NCI-H1092 (cell line): ENCODE results near the gene DISC1.
"Not testable (repeated sequence)": the region's sequence is repeated elsewhere in the genome, so short reads cannot be mapped to it uniquely, and the experiment has no call there.

Experiments used
- DNase-seq: peaks from one replicate; lab custom pipeline; 2025; lab: John Stamatoyannopoulos, UW

Gene DISC1

DNA sequence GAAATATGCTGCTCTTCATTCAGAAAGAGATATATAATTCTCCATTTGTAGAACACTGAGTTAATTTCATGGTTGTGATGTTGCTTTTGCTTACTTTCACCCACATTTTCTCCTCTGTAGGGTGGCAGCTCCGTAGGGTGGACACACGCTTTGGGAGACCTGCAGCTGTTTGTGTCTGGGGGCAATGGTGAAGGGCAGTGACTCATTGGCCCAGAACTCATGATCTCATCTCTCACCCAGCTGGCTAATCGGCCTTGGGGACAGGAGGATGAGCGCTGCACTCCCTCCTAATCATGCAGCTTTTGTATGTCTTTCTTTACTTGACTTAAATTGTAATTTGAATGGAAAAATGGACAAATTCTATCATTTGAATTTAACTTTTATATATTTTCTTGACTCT lies 9.6 kb downstream of the DISC1 start:
- DNase-seq = no peak

DNA sequence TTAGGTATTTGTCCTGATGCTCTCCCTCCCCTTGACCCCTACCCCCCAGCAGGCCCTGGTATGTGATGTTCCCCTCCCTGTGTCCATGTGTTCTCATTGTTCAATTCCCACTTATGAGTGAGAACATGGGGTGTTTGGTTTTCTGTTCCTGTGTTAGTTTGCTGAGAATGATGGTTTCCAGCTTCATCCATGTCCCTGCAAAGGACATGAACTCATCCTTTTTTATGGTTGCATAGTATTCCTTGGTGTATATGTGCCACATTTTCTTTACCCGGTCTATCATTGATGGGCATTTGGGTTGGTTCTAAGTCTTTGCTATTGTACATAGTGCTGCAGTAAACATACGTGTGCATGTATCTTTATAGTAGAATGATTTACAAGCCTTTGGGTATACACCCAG lies 10.3 kb downstream of the DISC1 start:
- DNase-seq = not testable (repeated sequence)

DNA sequence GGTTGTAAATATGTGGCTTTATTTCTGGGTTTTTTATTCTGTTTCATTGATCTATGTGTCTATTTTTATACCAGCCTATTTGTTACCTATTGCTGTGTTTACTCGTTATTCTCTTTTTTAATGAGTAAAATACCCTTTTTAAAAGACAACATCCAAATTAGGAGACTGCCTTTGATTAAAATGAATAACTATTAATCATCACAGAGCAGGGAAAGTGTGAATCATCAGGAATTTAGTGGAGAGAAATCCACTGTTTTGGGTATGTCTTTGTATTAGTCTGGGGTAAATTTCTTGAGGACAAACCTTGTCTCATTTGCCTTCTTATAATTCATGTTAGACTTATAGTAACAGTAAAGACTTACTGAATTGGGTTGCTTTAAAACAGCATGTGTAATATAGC lies 12.1 kb downstream of the DISC1 start:
- DNase-seq = no peak

DNA sequence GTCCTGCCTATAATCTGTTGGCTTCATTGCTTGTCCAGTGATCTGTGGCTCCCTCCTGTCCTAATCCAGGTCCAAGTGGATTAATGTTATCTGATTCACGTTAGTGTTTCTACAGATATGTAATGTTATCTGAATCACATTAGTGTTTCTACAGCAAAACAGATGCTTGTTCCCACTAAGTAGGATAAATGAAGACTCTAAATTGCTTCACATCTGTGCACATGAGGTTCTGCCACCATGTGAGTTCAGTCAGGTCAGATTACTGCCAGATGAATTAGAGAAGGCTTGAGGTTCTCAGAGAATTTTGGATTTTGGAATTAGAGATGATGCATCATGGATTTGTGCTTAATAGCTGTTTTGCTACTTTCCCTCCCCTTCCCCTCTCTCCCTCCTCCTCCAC lies 13.2 kb downstream of the DISC1 start:
- no peak for DNase-seq

DNA sequence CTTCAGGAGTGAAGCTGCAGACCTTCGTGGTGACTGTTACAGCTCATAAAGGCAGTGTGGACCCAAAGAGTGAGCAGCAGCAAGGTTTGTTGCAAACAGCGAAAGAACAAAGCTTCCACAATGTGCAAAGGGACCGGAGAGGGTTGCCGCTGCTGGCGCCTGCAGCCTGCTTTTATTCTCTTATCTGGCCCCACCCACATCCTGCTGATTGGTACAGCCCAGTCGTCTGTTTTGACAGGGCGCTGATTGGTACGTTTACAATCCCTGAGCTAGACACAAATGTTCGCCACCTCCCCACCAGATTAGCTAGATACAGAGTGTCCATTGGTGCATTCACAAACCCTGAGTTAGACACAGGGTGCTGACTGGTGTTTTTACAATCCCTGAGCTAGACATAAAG lies 14.9 kb downstream of the DISC1 start:
- not testable (repeated sequence) for DNase-seq

DNA sequence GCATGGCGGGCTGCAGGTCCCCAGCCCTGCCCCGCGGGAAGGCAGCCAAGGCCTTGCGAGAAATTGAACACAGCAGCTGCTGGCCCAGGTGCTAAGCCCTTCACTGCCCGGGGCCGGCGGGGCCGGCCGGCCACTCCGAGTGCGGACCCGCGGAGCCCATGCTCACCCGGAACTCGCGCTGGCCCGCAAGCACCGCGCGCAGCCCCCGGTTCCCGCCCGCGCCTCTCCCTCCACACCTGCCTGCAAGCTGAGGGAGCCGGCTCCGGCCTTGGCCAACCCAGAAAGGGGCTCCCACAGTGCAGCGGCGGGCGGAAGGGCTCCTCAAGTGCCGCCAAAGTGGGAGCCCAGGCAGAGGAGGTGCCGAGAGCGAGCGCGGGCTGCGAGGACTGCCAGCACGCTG lies 15.5 kb downstream of the DISC1 start:
- not testable (repeated sequence) for DNase-seq

DNA sequence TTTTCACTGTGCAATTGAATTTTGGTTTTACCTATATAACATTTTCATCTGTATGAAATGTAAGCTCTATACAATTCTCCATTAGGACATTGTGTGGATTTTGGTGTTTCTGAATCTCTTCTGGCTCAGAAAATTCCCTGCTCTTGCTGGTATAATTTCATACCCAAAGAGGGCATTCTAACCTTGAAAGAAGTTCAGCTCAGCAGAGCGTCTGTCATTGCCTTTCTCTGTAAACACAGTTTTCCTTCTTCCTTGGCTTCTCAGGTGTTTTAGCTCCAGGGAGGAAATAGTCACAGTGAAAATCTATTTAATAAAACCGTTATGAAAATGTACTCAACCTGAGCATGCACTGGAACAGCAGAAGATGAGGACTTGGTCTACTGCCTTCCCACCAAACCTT lies 16.0 kb downstream of the DISC1 start:
- no peak for DNase-seq

DNA sequence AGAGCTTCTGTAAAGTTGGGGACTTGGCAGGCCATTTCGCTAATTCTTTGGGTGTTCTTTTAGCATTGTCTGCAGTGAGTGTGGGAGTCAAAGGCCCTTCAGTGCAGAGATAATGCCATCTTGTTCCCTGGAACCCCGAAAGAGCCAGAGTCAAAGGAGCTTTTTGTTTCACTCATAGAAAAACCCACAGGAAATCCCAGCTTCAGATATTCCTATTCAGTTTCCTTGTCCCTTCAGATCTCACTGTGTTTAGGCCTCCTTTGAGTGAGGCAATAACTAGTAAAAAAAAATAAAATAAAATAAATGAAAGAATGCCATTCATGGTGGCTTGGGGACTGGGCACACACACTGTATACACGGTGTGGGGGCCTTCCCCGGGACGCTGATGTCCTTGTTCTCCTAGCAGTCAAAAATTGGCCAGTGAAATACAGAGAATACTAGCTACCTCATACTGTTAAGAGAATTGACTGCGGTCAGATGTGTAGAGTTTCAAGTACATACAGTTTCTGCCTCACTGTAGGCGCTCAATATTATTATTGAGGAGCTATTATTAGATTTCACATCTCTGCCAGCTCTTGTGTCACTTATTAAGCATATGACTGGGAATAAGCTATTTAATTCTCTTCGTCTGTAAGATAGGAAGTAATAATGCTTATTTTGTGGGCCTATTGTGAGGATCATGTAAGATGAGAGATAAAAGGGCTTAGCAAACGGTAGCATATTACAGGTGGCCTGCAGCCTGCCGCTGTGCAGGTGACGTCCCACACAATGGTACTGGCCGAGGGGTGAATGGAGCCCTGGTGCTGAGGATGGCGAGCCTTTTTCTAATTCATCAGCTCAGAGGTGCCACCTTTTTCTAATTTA lies 16.7 kb downstream of the DISC1 start:
- DNase-seq = no peak

DNA sequence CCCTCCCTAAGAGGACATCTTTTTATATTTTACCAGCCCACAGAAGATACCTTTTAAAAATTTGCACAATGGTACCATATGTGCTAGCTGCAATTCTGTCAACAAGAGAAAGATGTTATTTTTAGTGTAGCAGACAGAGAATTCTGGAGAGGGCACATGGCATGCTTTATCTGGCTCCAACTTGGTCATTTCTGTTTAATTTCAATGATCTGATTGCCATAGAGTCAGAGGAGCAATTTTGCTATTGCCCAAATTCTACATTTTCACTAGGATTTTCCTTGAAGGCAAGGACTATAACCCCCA lies 17.3 kb downstream of the DISC1 start:
- no peak for DNase-seq

DNA sequence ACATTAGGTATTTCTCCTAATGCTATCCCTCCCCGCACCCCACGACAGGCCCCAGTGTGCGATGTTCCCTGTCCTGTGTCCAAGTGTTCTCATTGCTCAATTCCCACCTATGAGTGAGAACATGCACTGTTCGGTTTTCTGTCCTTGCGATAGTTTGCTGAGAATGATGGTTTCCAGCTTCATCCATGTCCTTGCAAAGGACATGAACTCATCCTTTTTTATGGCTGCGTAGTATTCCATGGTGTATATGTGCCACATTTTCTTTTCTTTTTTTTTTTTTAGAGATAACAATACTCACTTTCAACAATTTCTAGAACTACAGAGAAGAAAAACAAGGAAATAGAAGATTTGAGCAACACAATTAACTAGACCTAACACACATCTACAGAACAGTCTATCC lies 19.0 kb downstream of the DISC1 start:
- DNase-seq = not testable (repeated sequence)

DNA sequence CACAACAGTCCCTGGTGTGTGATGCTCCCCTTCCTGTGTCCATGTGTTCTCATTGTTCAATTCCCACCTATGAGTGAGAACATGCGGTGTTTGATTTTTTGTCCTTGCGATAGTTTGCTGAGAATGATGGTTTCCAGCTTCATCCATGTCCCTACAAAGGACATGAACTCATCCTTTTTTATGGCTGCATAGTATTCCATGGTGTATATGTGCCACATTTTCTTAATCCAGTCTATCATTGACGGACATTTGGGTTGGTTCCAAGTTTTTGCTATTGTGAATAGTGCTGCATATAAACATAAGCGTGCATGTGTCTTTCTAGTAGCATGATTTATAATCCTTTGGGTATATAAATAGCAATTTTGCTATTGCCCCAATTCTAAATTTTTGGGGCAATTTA lies 19.6 kb downstream of the DISC1 start:
- not testable (repeated sequence) for DNase-seq

DNA sequence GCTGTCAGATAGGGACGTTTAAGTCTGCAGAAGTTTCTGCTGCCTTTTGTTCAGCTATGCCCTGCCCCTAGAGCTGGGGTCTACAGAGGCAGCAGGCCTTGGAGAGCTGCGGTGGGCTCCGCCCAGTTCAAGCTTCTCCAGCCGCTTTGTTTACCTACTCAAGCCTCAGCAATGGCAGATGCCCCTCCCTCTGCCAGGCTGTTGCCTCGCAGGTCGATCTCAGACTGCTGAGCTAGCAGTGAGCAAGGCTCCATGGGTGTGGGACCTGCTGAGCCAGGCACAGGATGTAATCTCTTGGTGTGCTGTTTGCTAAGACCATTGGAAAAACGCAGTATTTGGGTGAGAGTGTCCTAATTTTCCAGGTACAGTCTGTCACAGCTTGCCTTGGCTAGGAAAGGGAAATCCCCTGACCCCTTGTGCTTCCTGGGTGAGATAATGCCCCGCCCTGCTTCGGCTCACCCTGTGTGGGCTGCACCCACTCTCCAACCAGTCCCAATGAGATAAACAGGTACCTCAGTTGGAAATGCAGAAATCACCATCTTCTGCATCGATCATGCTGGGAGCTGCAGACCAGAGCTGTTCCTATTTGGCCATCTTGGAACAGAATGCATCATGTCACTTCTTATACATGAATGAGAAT lies 25.2 kb downstream of the DISC1 start:
- peak; percentile 20 for DNase-seq

DNA sequence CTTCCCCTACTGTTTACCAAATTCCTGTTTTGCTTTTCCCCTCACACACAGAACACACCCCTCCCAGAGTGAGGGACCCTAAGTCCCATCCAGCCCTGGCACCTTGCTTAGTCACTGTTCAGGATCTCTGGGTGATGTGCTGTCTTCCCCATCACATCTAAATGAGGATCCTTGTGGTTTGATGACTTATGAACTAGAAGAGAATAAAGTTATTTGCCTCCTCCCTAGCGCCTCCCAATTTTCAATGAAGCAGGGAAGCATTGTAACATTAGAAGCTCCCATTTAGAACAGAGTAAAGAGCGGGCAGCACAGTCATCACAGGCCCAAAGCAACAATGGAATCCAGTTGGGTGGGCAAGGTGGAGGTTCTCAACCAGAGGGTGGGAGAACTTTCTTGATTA lies 27.0 kb downstream of the DISC1 start:
- DNase-seq = no peak

DNA sequence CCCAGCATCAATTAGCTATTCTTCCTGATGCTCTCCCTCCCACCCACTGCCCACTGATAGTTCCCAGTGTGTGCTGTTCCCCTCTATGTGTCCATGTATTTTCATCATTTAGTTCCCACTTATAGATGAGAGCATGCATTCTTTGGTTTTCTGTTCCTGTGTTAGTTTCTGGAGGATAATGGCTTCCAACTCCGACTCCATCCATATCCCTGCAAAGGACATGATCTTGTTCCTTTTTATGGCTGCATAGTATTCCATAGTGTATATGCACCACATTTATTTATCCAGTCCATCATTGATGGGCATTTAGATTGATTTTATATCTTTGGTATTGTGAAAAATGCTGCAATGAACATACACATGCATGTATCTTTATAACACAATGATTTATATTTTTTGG lies 30.2 kb downstream of the DISC1 start:
- no peak for DNase-seq

DNA sequence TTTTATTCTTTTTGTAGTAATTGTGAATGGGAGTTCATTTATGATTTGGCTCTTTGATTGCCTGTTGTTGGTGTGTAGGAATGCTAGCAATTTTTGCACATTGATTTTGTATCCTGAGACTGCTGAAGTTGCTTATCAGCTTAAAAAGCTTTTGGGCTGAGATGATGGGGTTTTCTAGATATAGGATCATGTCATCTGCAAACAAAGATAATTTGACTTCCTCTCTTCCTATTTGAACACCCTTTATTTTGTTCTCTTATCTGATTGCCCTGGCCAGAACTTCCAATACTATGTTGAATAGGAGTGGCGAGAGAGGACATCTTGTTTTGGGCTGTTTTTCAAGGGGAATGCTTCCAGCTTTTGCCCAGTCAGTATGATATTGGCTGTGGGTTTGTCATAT lies 31.6 kb downstream of the DISC1 start:
- DNase-seq = not testable (repeated sequence)

DNA sequence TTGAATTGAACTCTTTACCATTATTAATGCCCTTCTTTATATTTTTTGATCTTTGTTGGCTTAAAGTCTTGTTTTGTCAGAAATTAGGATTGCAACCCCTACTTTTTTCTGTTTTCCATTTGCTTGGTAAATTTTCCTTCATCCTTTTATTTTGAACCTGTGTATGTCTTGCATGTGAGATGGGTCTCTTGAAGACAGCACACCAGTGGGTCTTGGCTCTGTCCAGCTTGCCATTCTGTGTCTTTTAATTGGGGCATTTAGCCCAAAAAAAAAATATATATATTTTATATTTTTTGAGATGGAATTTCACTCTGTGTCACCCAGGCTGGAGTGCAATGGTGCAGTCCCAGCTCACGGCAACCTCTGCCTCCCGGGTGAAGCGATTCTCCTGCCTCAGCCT lies 33.6 kb downstream of the DISC1 start:
- no peak for DNase-seq

DNA sequence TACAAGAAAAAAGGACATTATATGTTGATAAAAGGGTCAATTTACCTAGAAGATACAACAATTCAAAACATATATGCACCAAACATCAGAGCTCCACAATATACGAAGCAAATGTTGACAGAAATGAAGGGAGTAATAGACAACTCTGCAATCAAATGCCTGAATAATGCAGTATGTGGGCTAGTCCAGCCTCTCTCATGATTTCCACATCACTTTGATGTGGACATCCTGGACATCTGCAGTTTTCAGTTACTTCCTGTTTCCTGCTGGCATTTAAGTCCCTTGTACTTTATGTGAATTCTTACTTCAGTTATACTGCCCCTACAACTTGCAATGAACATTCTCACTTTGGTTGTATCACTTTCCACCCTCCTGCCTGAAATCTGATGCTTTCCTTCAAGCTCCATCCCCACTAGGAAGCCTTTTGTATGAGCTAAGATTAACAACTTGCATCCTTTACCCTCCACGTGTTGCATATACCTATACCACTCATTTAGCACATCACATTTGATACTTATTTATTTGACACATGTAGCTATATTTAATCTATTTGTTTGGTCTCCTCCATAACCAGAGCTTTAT lies 36.7 kb downstream of the DISC1 start:
- DNase-seq = no peak

DNA sequence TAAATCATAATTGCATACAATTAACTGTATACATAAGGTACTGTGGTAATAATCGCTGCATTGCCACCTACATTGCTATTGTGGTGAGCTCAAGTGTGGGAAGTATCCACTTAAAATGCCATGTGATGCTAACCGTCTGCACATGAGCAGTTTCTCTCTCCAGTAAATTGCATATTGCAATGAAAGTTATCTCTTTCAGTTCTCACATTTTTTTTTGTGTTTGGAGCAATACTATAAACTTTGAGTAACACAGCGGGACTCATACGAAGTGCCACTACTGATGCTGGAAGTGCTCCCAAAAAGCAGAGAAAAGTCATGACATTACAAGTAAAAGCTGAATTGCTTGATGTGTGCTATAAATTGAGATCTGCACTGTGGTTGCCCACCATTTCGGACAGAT lies 38.5 kb downstream of the DISC1 start:
- DNase-seq = no peak

DNA sequence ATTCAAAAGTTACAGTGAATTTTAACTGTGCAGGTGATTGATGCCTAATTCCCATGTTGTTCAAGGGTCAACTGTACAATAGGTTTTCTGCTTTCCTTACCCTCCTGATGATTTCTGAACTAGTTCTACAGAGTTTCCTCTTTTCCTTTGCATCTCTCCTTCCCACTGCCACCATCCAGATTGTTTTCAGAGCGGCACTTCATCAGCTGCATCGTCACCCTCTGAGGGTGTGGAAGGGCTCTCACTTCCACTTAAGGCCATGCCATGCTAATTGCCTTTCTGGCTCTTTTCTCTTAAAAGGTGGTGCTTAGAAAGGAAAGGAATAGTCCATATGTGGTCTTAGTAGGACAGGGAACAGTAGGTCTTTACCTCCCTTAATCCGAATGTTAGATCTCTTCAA lies 39.1 kb downstream of the DISC1 start:
- DNase-seq = no peak

DNA sequence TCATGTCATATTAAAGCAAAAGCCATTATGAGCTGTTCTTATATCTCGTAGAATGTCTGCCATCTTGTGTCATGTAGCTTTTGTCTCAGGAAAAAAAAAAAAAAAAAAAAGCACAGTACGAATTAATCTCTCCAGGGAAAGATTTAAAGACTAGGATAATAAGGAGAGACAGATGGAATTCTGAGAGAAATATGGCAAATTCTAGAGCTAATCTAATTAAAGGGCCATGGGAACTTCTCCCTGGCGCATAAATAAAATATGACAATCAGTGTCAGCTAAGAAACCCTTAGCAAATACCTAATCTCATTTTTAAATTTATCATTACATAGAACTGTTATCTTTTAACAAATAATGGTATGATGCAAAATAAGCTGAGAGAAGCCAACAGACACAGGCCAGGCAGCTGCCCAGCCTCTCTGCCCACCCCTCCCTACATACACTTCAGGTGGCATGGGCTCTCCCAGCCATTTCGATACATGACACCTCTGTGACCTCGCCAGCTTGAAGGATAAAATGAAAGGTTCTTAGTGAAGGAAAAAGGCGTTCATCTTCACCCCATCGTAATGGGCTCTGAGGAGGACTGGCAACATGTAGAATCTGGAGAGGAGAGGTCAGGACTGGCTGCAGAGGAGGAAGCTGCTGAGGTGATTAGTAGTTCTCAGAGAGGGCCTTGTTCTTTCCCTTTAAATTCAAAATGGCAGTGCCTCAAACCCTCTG lies 39.8 kb downstream of the DISC1 start:
- no peak for DNase-seq

DNA sequence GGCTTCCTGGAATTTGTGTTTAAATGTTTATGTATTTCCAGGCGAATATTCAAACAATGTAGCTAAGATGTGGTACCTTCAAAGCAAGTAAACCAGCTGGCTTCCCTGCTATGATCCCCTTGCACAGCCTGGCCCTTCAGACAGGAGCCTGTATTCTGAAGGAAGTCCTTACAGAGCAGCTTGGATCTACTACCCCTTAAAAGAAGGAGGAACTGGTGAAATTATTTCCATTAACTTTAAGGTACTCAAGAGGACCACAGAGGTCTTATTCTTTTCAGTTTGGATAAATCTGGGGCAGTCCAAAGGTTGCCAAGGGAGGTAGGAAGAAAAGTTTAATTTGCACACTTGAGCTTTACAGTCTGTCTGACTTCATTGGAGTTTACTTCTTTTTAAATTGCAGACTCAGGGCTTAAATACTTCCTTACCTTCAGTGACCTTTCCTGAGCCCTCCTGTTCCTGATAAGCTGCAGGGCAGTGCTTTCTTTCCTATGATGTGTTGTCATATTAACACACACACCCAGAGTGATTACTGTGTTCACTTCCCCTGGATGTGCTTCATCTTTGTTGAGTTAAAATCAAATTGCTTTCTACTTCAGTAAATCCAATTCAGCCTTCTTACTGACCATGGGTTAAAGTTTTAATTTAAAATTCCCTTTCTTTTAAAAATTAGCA lies 40.5 kb downstream of the DISC1 start:
- DNase-seq = no peak

DNA sequence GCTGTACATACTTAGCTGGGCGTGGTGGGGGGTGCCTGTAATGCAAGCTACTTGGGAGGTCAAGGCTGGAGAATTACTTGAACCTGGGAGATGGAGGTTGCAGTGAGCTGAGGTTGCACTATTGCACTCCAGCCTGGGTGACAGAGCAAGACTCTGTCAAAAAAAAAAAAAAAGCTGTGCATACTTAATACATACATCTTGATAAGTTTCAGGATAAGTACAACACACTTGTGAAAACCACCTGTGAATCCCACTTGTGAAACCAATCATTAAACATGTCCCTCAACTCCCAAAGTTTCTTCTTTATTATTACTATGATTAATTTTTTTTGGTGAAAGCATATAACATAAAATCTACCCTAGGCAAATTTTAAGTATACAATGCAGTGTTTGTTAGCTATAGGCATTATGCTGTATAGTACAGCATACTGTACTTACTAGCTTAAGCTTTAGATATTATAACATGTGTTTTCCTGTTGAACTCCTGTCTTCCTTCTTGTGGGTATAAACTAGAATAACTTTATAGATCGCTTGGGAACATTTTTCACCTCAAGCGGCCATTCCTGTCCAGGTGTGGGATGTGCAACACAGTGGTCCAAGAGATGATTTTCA lies 41.4 kb downstream of the DISC1 start:
- no peak for DNase-seq
